HG03354 (cell line): ENCODE results near the gene SLC34A3.
A peak's percentile ranks its signal among the peaks of the same experiment; 100 is the strongest.
"Not testable (repeated sequence)": the region's sequence is repeated elsewhere in the genome, so short reads cannot be mapped to it uniquely, and the experiment has no call there.

Source experiments
- ATAC-seq: cut with Tn5 transposase; IDR thresholded peaks from one replicate; pipeline ENCODE4 v1.9.1; 2021; ENCODE audit warnings: mild to moderate bottlenecking; ENCODE audit not compliant: unreplicated experiment, poor library complexity, severe bottlenecking

SLC34A3 gene

GRCh38 chr9:137253717-137254623 is 23.3 kb downstream of the SLC34A3 start:
- ATAC-seq, result no peak

DNA sequence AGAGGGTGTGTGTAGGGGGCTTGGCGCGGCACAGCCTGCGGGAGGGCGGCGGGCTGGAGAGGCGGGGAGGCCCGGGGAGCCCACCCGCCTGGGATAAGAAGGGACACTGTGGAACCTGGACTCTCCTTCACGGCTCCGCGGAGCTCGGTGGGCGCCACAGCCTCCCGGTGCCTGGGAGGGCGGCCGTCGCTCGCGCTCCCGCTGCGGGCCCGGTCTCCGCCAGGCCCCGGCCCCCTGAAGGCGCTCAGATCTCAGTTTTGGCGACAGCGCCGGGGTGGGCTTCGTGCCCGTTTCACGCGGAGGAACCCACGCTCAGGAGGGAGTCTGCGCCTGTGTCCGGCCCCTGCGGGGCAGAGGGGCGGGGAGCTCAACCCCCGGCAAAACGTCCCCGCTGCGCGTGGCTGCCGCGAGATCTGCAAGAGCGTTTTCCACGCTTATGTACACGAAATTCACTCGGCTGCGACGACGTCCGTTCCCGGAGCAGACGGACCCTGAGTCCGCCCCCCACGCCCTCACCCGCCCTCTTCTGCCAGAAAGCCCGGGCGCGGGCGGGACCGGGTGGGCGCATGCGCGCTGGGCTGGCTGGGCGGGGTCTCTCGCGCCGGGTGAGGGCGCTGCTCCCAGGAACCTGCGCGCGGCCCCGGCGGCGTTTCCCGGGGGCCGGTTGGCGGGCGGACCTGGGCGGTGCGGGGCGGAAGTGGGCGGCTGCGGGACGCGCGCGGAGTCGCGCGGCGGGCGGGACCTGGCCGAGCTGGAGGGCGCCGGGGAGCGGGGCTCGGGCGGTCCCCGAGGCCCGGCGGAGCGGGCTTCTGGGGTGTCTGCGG is 24.1 kb downstream of the SLC34A3 start, which contains the start of gene NELFB:
NELFB (plus strand) TSS at position 704 of the 824 bp plus-strand sequence.
- ATAC-seq, result peak; percentile 85

DNA sequence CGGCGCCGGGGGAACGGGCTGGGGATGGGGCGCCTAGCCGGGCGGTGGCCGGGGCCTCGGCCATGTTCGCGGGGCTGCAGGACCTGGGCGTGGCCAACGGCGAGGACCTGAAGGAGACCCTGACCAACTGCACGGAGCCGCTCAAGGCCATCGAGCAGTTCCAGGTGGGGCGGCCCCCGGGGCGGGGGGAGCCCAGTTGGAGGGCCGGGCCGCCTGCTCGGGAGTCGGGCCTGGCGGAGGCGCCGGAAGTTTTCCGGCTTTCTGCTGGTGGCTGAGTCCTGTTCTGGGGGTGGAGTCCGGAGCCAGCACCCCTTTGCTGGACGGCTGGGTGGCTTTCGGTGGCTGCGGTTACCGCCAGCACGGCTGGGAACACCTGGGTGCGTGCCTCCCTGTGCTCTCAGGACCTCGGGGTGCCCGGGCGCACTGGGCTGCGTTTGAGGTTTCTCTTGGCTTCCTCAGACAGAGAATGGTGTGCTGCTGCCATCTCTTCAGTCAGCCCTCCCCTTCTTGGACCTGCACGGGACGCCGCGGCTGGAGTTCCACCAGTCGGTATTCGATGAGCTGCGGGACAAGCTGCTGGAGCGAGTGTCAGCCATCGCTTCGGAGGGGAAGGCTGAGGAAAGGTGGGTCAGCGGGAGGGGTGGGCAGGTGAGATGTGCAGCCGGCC is 24.9 kb downstream of the SLC34A3 start:
- peak; percentile 43 for ATAC-seq

GRCh38 chr9:137256362-137256761 is 25.7 kb downstream of the SLC34A3 start:
- no peak for ATAC-seq

GRCh38 chr9:137256856-137257255 is 26.2 kb downstream of the SLC34A3 start:
- ATAC-seq, result no peak

DNA sequence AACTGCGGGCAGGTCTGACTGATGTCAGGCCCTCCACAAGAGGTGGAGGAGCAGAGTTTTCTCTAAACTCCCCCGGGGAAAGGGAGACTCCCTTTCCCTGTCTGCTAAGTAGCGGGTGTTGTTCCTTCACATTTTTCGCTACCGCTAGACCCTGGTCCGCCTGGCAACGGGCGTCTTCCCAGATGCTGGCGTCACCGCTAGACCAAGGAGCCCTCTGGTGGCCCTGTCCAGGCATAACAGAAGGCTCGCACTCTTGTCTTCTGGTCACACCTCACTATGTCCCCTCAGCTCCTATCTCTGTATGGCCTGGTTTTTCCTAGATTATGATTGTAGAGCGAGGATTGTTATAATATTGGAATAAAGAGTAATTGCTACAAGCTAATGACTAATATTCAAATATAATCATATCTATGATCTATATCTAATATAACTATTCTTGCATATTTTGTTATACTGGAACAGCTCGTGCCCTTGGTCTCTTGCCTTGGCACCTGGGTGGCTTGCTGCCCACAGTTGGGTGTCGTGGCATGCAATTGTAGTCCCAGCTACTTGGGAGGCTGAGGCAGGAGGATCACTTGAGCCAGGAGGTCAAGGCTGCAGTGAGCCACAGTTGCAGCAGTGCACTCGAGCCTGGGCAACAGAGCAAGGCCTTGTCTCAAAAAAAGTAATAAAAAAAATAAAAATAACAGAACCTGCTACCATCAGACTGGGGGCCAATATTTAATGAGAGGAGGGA is 31.6 kb downstream of the SLC34A3 start:
- ATAC-seq, result not testable (repeated sequence)

- ATAC-seq, result no peak
Observed at GRCh38 chr9:137262909-137263285, 32.2 kb downstream of the SLC34A3 start.

DNA sequence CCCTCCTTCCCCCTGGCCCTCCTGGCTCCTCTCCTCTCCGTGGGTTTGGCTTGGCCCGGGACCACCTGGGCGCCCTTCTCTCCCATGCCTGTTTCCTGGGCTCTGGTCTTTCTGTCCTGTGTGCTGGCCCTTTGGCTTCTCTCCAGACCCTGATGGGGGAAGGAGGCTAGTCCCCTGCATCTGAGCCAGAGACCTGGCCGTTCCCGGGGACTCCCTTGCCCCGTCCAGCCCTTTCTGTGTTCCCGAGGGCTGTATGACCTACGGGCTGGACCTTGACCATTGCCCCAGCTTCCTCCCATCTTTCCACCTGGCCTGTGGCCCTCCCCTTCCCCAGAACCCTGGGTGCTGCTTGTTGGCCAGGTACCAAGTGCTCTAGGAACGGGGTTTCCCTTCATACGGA is 32.8 kb downstream of the SLC34A3 start:
- ATAC-seq, result no peak

- no peak for ATAC-seq
Observed at GRCh38 chr9:137264067-137264466, 33.4 kb downstream of the SLC34A3 start.

DNA sequence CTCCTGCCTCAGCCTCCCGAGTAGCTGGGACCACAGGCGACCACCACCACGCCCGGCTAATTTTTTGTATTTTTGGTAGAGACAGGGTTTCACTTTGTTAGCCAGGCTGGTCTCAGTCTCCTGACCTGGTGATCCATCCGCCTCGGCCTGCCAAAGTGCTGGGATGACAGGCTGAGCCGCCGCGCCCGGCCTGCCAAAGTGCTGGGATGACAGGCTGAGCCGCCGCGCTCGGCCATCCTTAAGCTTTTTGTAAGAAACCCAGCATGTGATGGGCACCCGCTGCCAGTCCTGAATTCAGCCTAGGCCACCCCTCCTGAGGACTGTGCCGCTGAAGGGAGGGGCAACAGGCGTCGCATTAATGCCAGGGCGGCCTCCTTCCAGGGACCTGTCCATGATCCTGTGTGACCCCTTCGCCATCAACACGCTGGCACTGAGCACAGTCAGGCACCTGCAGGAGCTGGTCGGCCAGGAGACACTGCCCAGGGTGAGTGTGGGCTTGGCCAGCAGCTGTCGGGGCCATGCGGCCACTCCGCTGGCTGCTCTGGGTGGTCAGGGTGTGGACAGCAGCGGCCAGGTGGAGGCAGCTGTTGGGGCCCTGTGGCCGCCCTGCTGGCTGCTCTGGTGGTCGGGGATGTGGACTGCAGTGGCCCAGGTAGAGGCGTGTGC is 34.9 kb downstream of the SLC34A3 start:
- ATAC-seq, result no peak

GRCh38 chr9:137266162-137266527 is 35.4 kb downstream of the SLC34A3 start:
- ATAC-seq, result no peak

DNA sequence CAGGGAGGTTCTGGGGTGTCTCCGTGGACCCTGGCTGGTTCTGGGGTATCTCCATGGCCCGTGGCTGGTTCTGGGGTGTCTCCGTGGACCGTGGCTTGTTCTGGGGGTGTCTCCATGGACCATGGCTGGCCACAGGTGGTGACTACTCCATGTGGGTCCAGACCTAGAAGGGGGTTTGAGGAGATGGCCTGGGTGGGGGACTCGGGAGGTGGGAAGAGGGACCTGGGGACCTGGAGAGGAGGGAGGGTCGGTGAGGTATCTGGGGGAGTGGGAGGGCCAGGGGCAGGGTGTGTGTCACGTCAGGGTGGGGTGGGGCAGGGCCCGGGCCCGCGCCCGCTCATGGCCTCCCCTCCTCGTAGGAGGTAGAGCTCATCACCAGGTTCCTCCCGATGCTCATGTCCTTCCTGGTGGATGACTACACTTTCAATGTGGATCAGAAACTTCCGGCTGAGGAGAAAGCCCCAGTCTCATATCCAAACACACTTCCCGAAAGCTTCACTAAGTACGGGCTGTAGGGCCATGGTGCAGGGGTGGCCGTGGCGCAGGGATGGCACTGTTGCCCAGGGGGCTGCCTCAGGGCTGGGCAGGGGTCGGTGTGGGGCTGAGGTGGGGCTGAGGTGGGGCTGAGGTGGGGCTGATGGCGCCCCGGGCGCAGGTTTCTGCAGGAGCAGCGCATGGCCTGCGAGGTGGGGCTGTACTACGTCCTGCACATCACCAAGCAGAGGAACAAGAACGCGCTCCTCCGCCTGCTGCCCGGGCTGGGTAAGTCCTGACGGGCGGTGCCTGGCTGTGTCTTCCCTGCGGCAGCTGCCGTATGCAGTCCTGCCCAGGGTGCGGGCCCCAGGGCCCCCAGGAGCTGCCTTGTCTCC is 36.1 kb downstream of the SLC34A3 start:
- ATAC-seq, result no peak

DNA sequence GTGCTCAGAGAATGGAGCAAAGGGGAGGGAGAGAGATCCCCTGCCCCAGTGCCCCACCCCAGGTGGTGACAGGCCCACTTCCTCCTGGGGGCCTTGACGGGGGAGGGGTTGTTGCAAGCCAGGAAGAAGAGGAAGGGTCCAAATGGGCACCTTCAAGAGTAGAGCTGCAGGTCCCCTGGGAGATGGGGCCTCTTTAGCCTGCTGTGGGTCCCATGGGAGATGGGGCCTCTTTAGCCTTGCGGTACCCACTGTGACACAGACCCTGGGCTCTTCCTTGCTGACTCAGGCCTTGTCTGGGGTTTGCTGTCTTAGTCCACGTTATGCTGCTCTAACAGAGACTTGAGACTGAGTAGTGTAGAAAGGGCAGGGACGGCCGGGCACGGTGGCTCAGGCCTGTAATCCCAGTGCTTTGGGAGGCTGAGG is 37.2 kb downstream of the SLC34A3 start:
- ATAC-seq, result no peak

DNA sequence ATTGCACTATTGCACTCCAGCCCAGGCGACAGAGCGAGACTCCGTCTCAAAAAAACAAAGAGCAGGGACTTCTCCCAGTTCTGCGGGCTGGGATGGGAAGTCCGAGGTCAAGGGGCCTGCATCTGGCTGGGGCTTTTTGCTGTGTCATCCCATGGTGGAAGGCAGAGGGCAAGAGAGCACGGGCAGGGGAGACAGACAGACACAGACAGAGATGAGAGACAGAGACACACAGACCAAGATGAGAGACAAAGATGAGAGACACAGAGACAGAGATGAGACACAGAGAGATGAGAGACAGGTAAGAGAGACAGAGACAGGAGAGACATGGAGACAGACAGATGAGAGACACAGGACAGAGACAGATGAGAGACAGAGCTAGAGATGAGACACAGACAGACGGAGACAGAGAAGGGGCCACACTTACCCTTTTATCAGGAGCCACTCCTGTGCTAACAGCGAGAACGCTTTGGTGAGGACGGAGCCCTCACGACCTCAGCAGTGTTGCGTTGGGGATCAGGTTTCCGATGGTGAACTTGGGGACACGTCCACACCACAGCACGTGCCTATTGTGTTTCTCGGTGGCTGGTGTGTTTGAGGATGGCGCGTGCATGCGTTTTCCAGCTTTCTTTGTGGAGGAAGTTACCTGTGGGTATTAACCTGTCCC is 38.0 kb downstream of the SLC34A3 start:
- no peak for ATAC-seq

- no peak for ATAC-seq
Observed at GRCh38 chr9:137269231-137269772, 38.6 kb downstream of the SLC34A3 start.

- ATAC-seq, result no peak
Observed at GRCh38 chr9:137270929-137271695, 40.4 kb downstream of the SLC34A3 start.

DNA sequence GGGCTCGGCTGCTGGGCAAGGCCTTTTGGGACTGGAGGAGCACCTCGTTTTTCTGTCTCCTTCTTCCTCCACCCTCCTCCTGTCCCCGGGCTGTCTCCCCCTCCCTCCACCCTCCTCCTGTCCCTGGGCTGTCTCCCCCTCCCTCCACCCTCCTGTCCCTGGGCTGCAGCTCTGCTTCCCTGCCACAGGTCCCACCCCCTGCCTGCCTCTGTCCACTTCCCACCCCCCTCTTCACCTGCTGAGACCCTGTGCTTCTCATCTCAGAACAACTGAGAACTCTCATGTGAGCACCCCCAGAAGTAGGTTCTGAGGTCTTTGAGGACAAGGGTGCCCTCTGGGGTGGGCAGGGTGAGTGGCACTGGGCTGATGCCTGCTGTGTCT is 41.0 kb downstream of the SLC34A3 start:
- no peak for ATAC-seq
